LHCN-M2 (cell line): ENCODE results near the gene TICRR. TPM values are rescaled to one million over a fixed set of nuclear protein-coding genes. Genes with fewer than 3 reads are reported as not detected.
A peak's percentile ranks its signal among the peaks of the same experiment; 100 is the strongest.
"Not testable (repeated sequence)": the region's sequence is repeated elsewhere in the genome, so short reads cannot be mapped to it uniquely, and the experiment has no call there.

ENCODE experiments used
- DNase-seq: peaks from one replicate; pipeline ENCODE4 v3.0.0-alpha.2; 2012; ENCODE audit warnings: low read depth
- polyA plus RNA-seq: library from polyadenylated mRNA; unstranded; fragments of >200 nt; gene quantifications from one replicate; pipeline ENCODE4 v1.2.1, GENCODE V29; 2012; ENCODE audit warnings: missing spikeins
- total RNA-seq: library from RNA; depleted of rRNA; stranded (reverse); fragments of >200 nt; gene quantifications from 2 replicates; pipeline ENCODE4 v1.2.3, GENCODE V29; 2014; rRNA removed

Gene TICRR
- total RNA-seq, result 8.0 and 9.9 TPM in 2 replicates
- polyA plus RNA-seq, result 3.1 TPM

- peak; percentile 100 for DNase-seq
These were observed at the start of gene TICRR for GRCh38 chr15:89575146-89575655. TICRR (plus strand) TSS chr15:89575469; CDS start chr15:89575587, 118 bp downstream.

- DNase-seq, result no peak
These were observed 49.1 kb upstream of the TICRR start for GRCh38 chr15:89526181-89526580.

- no peak for DNase-seq
These were observed 48.4 kb upstream of the TICRR start for GRCh38 chr15:89526601-89527441.

GRCh38 chr15:89528757-89529352 is 46.4 kb upstream of the TICRR start:
- no peak for DNase-seq

GRCh38 chr15:89530976-89531375 is 44.3 kb upstream of the TICRR start:
- DNase-seq, result no peak

- DNase-seq, result peak; percentile 63
These were observed 43.3 kb upstream of the TICRR start for GRCh38 chr15:89531796-89532537.

GRCh38 chr15:89533861-89534544 is 41.3 kb upstream of the TICRR start:
- DNase-seq, result peak; percentile 54

- no peak for DNase-seq
These were observed 36.2 kb upstream of the TICRR start for GRCh38 chr15:89539027-89539426.

GRCh38 chr15:89542369-89542768 is 32.9 kb upstream of the TICRR start:
- DNase-seq, result no peak

GRCh38 chr15:89543389-89543788 is 31.9 kb upstream of the TICRR start:
- DNase-seq, result no peak

- not testable (repeated sequence) for DNase-seq
These were observed 26.1 kb upstream of the TICRR start for GRCh38 chr15:89549138-89549537.

GRCh38 chr15:89550427-89550826 is 24.8 kb upstream of the TICRR start:
- DNase-seq, result no peak

GRCh38 chr15:89551550-89551949 is 23.7 kb upstream of the TICRR start:
- DNase-seq, result no peak

- DNase-seq, result no peak
These were observed 21.6 kb upstream of the TICRR start for GRCh38 chr15:89553632-89554031.

- DNase-seq, result no peak
These were observed 21.0 kb upstream of the TICRR start for GRCh38 chr15:89554247-89554646.

GRCh38 chr15:89555768-89556167 is 19.5 kb upstream of the TICRR start:
- no peak for DNase-seq

- peak; percentile 71 for DNase-seq
These were observed 18.6 kb upstream of the TICRR start for GRCh38 chr15:89556413-89557262.

GRCh38 chr15:89559769-89560264 is 15.5 kb upstream of the TICRR start:
- no peak for DNase-seq

- DNase-seq, result no peak
These were observed 9.1 kb upstream of the TICRR start for GRCh38 chr15:89566181-89566580.

GRCh38 chr15:89566621-89567294 is 8.5 kb upstream of the TICRR start:
- no peak for DNase-seq
